ENCODE measurements around the gene APCS. TPM values are rescaled to one million over a fixed set of nuclear protein-coding genes. Genes with fewer than 3 reads are reported as not detected.

Gene APCS, protein sequence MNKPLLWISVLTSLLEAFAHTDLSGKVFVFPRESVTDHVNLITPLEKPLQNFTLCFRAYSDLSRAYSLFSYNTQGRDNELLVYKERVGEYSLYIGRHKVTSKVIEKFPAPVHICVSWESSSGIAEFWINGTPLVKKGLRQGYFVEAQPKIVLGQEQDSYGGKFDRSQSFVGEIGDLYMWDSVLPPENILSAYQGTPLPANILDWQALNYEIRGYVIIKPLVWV
- not detected in 2 replicates for total RNA-seq (2014; rRNA removed; shearing (Covaris generic))

DNA sequence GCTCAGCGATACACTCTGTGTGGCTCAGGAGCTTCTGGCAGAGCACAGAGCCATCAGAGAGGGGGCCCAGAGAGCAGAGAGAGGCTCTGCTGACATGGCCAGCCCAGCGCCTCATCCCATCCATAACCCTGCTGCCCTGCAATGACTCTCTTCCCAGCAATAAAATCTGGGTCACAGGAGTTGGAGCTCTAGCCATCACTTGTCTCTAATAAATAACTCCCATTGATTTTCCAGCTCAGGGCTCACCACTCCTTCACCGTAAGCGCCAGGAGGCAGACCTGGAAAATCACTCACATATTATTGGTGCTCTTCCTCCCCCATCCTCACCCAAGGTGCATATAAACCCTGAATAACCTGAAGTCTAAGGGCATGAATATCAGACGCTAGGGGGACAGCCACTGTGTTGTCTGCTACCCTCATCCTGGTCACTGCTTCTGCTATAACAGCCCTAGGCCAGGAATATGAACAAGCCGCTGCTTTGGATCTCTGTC, at the start of gene APCS:
Gene APCS, plus strand, starts transcription at position 366 of the 491 bp plus-strand sequence. Its CDS starts 96 bp downstream, at position 462.
- DNase-seq (ENCODE audit: low spot score) = peak; percentile 26

DNA sequence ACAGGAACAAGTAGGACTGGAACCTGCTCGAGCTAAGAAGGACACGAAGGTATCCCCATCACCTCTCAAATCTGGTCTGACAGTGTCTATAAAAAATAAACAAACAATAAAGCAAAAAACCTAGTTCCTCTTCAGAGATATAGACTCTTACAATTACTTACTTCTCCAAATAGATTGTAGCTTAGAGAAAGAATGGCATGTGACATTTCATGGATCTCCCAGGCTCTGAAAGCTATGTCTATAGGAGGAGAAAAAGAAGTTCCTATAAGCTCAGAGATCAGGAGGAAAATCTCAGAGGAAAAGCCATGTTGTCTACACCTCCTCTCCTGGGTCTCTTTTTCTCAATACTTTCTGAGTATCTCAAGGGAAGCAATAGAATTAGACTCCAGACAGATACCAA, 39.5 kb upstream of the APCS start:
- no peak for DNase-seq (ENCODE audit: low spot score)

DNA sequence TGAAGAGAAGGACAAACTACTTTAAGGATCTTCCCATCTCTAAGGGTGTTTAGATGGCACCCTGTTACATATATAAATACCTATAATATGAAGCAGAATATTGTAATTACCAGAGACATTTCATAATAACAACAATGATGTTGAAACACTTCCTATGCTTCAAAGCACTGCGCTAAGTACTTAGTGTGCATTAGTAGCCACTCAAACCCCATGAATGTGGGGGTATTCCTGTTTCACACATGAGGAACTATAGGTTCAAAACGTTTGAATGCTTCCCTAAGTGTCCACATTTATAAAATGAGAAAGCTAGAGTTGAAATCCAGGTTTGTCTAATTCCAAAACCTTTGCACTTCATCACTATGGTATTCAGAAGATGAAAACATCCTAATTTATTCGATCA, 33.4 kb upstream of the APCS start:
- DNase-seq (ENCODE audit: low spot score) = no peak

DNA sequence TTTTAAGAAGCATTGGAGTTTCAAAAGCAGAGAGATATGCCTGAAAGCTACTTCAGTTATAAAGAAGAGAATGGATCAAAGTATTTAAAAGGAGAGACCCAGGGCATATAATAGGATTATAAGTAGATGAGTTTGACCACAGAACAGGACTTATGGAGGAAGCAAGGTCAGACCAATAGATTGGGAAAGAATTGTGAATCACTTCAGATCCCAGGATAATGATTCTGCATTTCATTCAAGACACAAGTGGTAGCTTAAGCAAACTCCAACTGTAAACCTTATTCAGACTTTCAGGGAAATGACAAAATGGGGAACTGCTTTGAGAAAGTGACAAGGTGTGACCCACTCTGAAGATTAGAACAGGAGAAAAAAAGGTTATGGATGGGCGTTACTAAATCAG, 32.9 kb upstream of the APCS start:
- DNase-seq (ENCODE audit: low spot score) = no peak

DNA sequence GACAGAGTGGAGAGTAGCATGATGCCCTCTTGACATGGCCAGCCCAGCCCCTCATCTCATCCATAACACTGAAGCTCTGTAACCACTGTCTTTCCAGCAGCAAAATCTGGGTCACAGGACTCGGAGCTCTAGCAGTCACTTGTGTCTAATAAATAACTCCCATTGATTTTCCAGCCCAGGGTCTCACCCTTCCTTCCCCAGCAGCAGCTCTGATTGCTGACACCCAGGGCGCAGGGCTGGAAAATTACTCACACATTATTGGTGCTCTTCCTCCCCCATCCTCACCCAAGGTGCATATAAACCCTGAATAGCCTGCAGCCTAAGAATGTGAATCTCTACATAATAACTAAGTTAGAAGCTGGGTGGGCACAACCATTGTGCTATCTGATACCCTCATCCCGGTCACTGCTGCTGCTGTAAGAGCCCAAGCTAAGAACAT, 30.7 kb upstream of the APCS start:
- no peak for DNase-seq (ENCODE audit: low spot score)

DNA sequence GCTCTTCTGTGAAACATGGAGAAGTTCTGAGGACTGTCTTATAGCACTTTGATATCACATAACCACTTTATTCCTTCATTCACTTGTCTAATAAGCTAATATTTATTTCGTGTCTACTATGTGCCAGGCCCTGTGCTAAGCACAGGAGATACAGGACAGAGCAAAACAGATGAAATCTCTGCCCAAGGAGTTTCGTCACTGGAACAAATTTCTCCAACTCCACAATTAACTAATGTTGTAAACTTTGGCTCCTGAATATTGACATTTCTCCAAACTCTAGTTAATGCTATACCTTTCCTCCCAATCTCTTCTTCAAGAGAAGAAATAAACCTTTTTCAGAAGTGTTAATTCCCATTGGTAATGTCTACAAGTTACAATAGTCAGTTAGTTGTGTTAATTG, 27.0 kb upstream of the APCS start:
- no peak for DNase-seq (ENCODE audit: low spot score)

DNA sequence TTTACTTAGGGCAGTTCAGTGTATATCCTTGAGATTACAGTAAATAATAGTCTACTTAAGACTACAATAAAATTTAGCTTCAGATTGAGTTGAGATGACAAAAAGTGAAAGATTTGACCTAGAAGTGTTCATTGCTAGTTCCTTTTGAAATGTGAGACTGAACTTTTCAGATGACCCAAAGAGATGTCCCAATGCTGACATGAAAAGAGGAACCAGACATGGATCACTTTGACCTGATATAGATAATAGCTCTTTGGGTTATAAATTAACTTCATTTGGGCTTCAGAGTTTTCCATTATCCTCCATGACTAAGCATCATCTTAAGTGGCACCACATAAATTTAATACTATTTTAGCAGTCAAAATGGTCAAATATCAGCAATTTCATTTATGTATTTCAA, 26.1 kb upstream of the APCS start:
- DNase-seq (ENCODE audit: low spot score) = no peak

DNA sequence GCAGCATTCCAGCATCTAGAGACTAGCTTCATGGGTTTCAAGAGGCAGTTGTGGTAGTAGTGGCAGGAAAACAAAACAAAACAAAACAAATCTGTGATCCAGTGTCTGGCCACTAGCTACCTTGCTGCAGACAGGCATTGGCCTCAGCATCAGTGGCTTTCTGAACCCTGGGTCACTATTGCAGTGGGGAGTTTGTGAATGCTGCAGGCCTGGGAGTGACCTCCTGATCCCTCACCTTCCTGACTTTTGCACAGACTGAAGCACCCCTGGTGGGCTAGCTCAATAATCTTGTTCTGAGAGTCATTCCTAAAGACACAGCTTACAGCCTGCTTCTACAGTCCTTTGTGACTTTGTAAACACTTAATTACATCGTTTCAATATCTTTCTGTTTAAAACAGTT, 24.9 kb upstream of the APCS start:
- no peak for DNase-seq (ENCODE audit: low spot score)

DNA sequence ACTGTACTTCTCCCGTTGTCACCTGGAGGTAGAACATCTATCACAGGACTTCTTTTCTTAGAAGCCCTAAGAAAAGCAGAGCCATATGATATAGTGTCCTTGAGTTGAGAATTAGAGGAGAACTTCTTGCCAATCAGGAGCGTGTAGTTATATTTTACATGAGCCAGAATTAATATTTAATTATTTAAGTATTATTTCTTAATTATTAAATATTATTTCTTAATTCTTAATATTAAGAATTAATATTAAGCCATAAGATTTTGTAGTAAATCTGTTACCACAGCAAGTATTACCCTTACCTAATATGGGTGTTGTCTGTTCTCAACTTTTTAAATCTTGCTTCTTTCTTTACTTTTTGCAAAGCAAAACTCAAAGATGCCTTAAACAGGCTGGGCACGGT, 10.2 kb upstream of the APCS start:
- DNase-seq (ENCODE audit: low spot score) = no peak

DNA sequence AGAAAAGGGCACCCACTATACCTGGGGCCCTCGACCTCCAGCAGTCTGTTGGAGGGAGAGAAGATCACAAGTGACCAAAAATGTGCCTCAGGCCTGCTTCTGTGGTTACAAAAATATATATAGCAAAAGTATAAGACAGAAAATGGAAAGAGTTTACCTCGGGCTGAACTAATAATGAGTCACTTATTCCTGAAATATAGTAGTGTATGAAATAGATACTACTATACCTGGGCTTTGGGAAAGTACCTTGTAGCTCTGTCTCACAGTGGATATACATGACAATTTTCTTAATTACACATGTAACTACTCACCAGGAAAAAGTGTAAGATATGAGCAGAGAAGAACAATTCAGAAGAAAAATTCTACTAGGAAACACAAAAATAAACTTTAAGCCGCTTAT, 7.3 kb upstream of the APCS start:
- no peak for DNase-seq (ENCODE audit: low spot score)

DNA sequence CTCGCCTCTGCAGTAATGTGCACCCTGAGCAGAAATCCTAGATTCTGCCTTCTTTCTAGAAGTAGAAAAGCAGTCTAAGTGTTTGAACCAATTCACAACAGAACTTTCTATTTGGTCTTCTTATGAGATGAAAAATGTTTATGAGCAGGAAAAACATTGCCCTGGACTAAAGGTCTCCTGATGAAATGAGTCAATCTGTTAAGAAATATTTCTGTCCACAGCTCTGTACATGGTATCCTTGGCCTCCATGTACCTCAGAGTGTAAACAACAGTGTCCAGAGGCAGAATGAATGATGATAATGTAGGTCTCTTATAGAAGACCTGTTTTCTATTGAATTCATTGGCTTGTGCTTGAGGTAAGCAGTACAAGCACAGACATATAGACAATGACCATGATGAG, 6.2 kb upstream of the APCS start:
- no peak for DNase-seq (ENCODE audit: low spot score)

DNA sequence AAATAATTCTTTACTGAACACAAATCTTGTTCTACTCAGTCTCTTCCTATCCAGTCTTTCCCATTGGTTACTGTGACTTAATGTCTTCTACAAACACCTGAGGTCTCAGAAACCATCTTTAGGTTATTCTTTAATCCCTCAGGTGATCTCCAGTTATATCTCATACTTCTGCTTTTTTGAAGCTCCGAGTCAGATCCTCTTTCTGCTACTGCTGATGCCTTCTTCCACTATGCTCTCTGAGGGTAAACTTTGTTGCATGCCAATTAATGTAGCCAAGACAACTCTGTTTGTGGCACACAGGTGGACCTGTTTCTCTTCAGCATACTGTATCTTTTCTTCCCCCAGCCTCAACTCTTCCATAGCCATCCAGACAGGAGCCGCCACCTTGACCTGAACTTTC, 3.1 kb upstream of the APCS start:
- no peak for DNase-seq (ENCODE audit: low spot score)

DNA sequence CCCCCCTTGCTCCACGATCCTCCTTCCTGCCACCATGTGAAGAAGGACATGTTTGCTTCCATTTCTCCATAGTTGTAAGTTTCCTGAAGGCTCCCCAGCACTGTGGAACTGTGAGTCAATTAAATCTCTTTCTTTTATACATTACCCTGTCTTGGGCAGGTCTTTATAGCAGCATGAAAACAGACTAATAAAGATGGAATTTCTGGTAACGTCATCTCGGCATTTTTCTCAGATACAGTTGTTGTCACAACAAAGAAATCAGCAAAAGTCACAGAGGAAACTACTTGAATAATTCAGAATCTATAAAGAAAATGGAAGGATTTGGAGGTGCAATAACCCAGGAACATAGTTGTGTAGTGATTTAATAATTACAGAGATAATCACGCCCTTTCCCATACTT, 4.4 kb downstream of the APCS start:
- no peak for DNase-seq (ENCODE audit: low spot score)

DNA sequence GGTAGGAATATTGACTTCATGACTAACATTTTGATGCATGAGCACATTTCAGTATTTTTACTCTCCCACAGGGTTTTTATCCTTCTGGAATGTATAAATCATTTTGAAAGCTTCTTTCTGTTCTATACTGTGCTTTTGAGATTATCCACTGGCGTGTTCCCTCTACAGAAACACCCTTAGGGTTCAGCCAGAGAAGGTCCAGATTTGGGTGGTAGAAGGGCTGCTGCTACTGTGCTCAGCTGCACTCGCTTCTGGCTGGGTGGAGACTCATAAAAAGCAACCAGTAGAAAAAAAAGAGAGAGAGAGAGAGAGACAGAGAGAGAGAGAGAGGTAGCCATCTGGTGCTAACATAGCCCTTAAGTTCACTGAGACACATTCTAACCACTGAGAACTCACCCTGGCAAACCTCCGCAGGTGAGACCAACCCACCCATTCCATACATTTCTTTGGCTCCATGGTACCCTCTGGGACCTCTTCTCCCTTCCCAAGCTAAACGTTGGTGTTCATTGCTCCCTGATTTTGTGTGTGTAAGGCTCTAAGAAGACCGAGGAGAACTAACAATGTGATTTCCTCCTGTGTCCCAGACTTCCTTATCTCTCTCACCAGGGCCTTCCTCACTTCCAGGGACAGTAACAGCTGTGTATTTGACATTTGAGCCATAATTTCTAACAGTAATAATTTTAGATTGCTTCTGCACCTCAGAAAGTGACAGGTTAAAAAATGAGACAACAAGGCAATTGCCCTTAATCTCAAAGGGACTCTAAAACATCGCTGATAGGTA, 7.2 kb downstream of the APCS start:
- DNase-seq (ENCODE audit: low spot score) = no peak

DNA sequence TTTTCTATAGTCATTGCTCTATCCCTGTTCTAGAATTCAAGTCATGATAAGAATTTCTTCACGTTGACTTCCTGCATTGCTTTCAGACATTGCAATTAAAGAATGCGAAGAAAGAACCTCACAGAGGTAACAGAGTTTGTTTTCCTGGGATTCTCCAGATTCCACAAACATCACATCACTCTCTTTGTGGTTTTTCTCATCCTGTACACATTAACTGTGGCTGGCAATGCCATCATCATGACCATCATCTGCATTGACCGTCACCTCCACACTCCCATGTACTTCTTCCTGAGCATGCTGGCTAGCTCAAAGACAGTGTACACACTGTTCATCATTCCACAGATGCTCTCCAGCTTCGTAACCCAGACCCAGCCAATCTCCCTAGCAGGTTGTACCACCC, 10.6 kb downstream of the APCS start:
- DNase-seq (ENCODE audit: low spot score) = no peak

DNA sequence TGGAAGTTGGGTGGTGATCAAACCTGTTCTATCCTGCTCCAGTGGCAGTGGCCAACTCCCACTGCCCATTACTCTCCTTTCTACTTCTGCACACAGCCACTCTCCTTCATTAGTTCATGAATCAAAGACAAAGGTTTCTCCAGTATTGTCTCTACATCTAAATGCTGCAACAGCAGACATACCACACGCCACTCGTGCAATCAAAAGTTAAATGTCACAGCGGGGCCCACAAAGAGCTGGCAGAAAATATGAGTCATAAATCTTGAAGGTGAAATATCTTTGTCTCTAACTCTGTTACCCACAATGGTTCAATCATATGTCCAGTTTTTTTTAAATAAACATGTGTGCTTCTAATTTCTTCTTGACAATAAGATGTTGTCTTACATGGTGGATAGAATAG, 13.3 kb downstream of the APCS start:
- no peak for DNase-seq (ENCODE audit: low spot score)

DNA sequence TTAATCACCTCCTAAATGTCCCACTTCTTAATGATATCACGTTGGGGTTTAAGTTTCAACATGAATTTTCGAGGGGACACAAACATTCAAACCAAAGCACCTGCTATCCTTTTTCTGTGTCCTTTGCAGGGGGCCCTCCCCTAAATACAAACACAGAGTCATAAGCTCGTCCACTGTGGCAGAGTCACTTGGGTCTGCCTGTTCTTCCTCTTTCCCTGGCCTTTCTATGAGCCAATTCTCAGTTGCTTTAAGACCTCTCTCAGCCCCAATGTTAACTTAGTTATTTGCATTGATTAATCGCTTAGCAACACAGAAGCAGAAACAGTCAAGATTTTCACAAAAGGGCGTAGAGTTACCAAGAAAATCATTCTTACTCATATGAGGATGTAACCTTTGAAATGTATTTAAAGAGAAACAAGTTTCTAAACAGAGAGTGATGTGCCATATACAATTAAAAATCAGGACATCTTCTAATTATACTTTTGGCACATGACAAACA, 14.9 kb downstream of the APCS start:
- DNase-seq (ENCODE audit: low spot score) = no peak

DNA sequence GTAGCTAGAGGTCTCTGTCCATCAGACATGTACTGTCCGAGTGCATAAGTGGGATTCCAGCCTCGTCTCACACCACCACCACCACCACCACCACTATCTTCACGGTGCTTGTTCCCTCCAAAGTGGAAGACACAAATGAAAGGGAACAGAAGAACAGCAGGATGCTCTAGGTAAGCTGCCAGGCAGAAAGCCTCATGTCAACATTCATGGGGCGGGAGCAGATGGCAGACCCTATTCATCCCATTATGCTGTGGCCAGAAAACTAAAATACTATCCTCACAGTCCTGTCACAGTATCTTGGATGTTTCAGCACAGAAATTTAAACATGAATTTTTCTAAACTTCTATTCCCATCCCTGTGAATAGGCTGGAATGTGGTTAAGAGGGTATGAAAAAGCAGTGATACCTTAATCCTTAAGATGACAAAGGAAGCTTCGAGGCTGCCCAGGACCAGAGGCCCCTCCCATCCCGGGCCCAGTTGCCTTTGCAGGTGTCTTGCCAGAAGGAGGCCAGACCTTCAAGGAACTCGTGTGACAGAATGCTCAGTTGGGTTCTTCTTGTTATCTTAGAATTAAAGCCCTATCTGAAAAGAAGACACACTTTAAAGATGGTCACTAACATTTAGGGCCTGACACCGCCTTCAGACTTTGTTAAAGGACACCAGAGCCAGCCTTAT, 24.7 kb downstream of the APCS start:
- no peak for DNase-seq (ENCODE audit: low spot score)

DNA sequence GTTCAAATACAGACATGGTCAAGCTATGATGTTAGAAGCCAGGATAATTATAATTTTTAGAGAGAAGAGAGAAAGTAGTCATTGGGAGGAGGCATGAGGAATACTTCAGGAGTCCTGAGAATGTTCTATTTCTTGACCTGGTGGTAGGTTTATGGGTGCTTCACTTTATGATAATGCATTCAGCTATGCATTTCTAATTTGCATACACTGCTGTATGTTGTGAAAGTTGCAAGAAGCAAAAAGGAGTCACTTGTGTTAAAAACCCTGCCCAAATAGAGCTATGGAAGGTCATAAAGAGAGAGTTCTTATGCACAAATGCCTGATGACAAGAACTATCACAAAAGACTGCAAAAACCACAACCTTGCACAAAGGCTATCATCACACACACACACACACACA, 45.3 kb downstream of the APCS start:
- no peak for DNase-seq (ENCODE audit: low spot score)
